GM13976 (cell line): ENCODE measurements around the gene VRK3.
"Not testable (repeated sequence)": the region's sequence is repeated elsewhere in the genome, so short reads cannot be mapped to it uniquely, and the experiment has no call there.

ENCODE experiments used
- DNase-seq: peaks from one replicate; pipeline ENCODE4 v3.0.0; 2012; ENCODE audit warnings: low spot score
- CTCF ChIP-seq: IDR thresholded peaks from 2 replicates; pipeline ENCODE4 v1.5.1; 2012; ENCODE audit warnings: borderline replicate concordance, mild to moderate bottlenecking; ENCODE audit not compliant: insufficient read depth; ENCODE audit errors: extremely low read depth, missing control alignments, control extremely low read depth
- in situ Hi-C: fragments of 300-500 bp; cut with MboI; formaldehyde crosslinking; loops from one replicate; pipeline ENCODE4 v1.12.0; 2022; ENCODE audit warnings: low sequenced_read_pairs, mixed read lengths, inconsistent platforms; ENCODE audit not compliant: unreplicated experiment

The VRK3 gene

DNA sequence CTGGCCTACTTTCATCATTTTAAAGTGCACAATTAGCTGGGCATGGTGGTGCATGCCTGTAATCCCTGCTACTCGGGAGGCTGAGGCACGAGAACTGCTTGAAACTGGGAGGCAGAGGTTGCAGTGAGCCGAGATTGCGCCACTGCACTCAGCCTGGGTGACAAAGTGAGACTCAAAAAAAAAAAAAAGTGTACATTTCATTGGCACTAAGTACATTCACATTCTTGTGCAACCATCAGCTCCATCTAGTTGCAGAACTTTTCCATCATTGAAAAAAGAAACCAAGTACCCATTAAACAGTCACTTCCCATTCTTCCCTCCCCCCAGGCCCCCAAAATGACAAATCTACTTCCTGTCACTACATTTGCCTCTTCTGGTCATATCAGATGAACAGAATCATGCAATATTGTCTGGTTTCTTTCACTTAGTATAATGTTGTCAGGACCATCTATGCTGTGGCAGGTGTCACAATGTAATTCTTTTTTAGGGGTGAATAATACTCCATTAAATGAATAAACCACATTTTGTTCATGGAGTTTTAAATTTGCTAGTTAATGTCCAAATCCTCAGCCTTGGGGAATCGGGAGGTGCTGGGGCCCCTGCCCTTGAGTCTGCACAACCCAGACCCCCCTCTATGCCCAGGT is 56.8 kb downstream of the VRK3 start:
- DNase-seq, result no peak
- in situ Hi-C loops, result no loop called here
- TF ChIP-seq CTCF, result no peak

GRCh38 chr19:49960980-49961379 is 64.2 kb downstream of the VRK3 start, which contains the start of gene SIGLEC11:
SIGLEC11 (minus strand) TSS chr19:49961172; CDS start chr19:49961081, 91 bp downstream.
- DNase-seq, in situ Hi-C loops: not testable (repeated sequence)

DNA sequence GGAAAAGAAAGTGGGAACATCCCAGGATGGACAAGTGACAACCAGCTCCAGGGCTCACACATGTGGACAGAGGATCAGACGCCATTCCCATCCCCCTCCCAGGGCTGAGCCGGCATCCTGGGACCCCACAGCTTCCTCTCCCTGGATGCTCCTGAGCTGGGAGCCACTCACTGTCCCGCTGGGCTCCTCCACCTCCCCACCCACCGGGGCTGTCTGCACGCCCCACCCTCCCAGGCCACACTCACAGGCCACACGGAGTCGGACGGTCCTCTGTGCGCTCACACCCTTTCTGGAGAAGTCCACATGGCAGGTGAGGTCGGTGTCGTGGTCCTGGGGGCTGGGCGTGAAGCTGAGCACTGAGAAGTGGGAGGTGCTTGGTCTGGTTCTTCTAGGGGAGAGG is 65.3 kb downstream of the VRK3 start:
- DNase-seq, in situ Hi-C loops: not testable (repeated sequence)

DNA sequence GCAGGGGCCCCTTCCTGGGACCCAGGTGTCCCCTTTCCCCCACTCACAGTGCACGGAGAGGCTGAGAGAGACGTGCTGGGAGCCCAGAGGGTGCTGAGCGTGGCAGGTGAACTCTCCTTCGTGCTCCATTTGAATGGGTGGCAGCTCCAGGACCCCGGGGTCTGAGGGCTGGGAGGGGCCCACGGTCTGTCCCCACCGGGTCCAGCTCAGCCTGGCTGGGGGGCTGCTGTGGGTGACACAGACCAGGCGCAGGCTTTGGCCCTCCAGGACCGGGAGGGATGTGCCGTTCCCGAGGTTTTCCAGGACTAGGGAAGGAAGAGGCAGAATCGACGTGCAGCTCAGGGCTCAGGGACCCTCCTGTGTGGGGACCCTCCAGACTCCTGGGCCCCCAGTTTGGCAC is 66.6 kb downstream of the VRK3 start:
- in situ Hi-C loops, DNase-seq: not testable (repeated sequence)

DNA sequence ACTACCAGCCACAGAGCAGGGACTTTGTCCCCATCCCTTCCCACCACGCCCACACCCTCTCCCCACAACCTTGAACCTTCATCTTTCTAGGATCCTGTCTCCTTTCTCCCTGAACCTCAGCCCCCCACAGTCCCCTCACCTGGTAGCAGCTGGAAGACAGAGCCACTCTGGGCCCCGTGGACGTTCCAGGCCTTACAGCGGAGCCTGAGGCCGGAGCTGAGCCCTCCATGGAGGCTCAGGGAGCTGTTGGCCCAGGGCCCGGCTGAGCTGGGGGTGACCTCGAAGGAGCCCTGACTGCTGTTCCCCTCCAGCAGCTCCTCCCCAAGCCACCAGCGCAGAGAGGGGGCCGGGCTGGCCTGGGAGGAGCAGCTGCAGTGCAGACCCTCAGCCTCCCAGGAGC is 67.0 kb downstream of the VRK3 start:
- DNase-seq, in situ Hi-C loops: not testable (repeated sequence)

- in situ Hi-C loops, result no loop called here
- TF ChIP-seq CTCF, result no peak
Observed at GRCh38 chr19:49957262-49957915, 67.8 kb downstream of the VRK3 start.

DNA sequence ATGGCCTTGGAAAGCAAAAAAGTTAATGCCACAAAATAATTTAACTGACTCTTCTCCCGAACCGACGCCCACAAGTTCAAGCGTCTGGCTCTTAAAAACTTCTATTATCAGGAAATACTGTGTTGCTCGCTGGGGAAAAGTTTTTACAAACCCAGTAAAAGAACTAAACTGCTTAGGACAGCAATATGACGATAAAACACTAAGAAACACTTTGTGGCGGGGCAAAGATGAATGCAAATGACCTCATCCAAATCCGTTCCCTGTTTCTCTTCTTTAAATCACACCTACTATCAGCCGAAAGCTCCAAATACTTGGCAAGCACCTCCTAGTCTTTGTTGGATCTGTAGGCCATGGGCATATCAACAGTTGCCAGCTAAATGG is 69.1 kb downstream of the VRK3 start:
- in situ Hi-C loops, result no loop called here
- no peak for TF ChIP-seq CTCF
- no peak for DNase-seq

More at GRCh38 chr19:49957262-49957915, 67.8 kb downstream of the VRK3 start:
- DNase-seq, result no peak

- no peak for DNase-seq
- no peak for TF ChIP-seq CTCF
- in situ Hi-C loops, result no loop called here
Observed at GRCh38 chr19:49954933-49955332, 70.2 kb downstream of the VRK3 start.
